Stimulated activated CD4-positive, alpha-beta T cell treated with anti-CD3 and anti-CD28 coated beads, Interleukin-4, amount 100 ng/mL, for 4 hours (primary cell): ENCODE data around the gene BCL10.

Experiments used
- DNase-seq, 2 experiments: peaks; one replicate each; pipeline ENCODE4 v3.0.0-alpha.2; 2020

The BCL10 gene

DNA sequence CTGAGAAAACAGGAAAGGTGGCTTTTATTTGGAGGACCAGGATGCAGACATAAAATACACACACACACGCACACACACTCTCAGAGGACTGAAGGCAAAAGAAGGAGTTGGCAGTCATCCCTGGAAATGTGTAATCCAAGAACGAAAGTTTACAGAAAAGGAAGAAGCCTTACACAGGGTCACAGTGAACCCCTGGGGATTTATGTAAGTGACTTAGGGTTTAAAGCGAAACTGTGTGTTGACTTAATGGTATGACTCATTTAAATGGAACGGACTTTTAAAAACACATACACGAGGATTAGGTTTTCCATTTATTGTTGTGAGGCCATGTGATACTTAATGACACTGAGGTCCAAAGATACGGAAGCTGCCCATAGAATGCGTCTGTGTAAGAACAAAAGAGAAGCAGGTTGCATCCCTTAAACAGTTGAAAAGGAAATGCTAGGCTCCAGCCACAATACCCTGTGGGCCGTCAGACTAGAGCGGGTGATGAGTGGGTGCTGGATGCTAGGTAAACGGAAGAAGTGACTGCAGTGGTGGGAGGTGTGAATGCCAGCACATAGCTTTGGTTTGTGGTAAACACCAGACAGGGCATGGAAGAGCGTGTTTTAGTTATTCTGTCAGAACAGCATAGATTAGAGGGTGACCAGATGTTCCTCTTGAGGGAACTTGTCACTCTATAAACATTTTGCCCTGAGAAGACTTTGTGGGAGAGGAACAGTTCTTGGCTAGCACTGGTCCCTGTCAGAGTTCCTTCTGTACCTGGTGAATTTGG lies 21.6 kb upstream of the BCL10 start:
- DNase-seq = peak; percentile 44 to 81

DNA sequence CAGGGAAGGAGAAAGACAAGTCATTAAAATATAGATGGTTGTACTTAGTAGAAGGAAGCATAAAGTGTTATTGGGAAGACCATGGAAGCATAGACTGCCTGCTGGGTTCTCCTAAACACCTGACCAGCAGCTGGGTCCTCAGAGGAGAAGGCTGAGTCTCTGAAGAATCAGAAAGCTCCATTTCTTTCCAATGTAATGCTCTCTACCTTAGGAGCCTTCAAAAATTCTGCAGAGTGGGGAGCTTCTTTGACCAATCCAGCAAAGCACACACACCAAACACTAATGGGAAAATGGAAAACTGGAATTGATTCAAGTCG lies 21.1 kb upstream of the BCL10 start:
- no peak for DNase-seq

DNA sequence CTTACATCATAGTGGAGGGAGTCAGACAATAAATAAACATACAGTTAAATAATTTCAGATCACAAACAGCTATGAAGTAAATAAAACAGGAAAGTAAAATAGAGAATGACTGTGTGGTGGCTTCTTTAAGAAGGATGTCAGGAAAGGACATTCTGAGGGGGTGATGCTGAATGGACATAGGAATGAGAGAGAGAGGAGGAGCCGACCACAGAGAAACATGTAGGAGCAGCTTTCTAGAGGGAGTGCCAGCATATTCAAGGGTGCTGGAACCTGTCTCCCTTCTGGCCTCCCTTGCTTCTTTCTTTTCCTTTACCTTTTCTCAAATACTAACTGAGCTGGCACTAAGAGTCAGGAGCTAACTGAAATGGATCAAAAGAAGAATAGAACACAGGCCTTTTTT lies 20.5 kb upstream of the BCL10 start:
- DNase-seq = no peak

DNA sequence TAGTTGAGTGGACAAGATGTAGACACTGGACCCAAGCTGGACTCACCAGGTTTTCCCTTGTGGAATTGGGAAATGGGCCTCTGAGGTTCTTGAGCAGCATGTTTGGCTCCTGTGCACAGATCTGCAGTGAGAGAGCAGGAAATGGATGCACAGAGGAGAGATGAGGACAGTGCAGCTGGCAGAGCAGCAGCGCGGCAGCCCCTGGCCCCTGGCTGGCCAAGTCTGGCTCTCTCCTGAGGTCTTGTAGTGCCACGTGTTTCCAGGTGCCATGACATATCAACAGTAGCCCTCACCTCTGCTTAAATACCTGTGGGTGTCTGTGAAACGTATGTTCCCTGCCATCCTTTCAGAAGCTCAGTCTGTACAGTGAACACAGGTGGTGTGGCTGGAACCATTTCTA lies 19.2 kb upstream of the BCL10 start:
- no peak for DNase-seq

DNA sequence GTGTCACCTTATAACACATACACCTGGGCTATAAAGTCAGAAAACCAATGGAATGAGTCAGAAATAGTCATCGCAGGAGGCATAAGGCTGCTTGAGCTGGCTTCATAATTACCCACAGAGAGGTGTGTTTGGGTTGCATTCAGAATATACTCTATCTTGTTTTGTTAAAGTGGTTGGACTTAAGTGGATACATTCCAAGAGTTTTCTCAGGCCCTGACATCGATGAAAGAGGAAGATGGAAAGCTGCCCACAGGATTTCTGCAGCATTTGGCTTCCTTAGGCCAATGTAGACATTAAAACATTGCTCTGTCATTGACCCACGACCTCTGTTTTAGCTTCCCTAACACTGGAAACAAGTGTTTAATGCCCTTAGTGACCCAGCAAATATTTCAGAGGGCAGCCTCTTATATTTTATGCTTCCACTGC lies 18.6 kb upstream of the BCL10 start:
- DNase-seq = no peak

DNA sequence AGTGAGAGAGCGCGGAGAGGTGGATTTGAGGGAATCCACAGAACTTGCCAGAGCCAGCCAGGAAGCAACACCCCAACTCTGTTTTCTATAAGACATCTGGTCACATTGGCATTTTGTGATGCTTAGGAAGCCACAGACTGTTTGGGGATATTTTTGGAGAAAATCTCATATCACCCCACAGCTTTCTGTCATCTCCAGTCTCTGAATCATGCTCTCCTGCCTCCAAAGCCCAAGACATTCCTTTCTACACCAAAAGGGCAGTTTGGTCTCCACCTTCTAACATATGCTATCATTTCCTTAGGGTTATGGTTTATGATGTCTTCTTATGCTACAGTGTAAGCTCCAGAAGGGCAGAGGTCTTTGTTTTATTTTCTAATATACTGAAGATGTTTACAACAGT lies 14.4 kb upstream of the BCL10 start:
- no peak for DNase-seq

DNA sequence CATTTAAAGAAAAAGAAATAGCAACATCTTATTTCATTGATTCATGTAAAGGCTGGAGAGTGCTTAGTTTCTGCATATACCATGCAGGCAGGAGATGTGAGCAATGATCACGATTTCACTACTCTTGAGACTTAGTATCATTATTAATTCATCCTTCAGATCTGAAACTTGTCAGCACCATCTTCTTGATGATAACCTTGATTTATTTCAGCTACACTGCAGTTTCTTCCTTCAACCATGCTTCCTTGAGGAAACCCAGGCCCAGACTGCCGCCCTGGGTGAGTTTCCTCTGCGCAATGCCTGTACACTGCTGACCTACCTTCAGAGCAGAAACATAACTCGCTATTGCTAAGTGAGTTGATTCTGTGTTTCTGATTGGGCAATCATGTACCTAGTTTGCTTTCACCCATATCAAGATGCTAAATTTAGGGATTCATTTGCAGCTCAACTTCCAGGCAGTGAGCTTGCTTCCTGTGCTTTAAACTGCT lies 13.5 kb upstream of the BCL10 start:
- DNase-seq = no peak

DNA sequence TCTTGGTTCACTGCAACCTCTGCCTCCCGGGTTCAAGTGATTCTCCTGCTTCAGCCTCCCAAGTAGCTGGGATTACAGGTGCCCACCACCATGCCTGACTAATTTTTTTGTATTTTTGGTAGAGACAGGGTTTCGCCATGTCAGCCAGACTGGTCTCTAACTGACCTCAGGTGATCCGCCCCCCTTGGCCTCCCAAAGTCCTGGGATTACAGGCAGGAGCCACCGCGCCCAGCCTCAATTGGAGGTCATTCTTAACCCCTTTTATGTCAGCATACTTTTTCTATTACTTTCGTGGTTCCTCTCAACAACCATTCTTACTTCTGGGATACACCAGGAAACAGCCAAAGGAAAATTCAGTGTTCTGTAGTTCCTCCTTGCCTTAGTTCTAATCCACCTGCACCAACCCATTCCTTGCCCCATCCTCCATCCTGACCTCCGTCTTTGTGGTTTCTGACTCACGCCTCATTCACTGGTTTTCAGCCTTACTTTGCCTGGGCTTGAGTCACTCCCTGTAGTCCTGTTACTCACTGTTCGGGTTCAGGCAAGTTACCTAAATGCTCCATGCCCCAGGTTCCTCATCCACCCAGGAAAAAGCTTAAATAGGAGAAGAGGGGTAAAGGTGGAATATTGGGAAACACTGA lies 12.9 kb upstream of the BCL10 start:
- no peak for DNase-seq

DNA sequence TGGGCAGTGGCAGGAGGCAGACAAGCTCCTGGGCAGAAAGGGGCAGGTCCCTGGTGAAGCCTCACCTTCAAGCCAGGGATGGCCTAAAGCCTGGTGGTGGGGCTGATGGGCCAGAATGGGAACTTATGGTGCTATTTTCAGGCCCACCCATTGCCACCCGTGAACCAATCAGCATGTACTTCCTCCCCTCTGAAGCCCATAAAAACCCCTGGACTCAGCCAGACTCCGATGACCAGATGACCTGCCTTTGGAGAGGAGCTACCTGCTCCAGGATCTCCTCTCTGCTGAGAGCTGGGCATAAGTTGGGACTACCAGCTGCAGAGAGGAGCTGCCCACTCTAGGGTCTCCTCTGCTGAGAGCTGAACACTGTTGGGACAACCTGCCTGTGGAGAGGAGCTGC lies 7.8 kb upstream of the BCL10 start:
- no peak for DNase-seq

DNA sequence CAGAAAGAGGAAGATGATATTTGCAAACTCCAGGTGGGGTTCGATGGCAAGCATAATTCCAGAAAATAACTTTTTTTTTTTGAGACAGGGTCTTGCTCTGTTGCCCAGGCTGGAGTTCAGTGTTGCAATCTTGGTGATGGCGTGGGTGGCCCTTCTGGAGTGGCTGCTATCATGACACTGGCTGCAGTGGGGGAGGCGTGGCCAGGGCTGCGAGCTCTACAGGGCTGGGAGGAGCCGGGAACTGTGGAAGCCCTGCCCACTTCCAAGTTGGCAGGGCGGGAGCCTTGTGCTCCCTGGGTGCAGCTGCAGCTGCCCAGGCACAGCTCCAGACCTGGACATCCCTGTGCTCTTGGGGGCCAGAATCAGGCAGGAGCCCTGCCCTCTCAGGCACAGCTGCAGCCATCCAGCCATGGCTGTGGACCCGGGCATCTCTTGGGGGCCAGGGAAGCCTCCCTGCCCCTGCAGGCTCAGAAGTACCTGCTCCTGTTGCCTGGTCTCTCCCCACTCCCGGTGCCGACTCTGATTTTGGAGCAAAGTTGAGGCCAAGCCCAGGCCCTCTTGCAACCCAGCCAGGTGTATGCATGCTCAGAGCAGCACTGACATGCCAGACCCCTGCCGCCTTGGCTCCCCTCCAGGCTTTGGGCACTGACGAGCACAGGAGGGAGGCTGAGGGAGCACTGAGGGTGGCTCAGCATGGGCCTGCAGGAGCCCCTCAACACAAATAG lies 7.2 kb upstream of the BCL10 start:
- DNase-seq = no peak

DNA sequence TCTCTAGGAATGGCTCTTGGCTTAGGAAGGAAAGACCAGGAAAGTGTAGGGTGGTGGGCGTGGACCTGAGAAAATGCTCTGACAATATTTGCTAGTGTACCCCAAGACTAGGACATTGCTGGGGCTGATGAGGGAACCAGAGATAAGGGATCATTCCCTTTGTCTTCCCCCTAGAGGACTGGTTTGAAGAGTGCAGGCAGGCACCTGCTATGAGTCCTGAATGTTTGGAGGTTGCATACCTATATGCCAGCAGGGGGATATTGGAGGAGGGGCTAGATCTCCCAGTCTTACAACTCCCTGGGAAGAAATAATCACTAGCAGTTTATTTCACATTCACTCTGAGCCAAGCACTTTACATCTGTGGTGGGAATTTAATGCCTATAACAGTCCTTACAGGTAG lies 6.0 kb upstream of the BCL10 start:
- DNase-seq = no peak

DNA sequence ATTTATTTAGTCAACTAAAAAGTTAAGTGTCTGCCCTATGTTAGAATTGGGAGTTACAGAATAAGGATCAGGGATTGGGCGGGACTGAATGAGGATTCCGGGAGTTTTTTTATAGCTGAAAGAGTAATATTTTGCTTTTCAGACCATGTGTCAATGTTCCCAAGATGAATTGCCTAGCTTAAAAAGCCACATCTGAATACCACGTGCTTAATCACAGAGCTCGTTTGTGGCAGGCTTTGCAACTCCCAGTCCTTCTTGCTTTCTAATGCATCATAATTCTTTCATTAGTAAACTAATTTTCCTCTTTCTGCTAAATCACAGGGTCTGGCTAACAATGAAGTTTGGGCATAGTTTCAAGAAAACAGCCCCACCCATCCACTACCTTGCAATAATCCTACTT lies 4.2 kb upstream of the BCL10 start:
- DNase-seq = no peak

DNA sequence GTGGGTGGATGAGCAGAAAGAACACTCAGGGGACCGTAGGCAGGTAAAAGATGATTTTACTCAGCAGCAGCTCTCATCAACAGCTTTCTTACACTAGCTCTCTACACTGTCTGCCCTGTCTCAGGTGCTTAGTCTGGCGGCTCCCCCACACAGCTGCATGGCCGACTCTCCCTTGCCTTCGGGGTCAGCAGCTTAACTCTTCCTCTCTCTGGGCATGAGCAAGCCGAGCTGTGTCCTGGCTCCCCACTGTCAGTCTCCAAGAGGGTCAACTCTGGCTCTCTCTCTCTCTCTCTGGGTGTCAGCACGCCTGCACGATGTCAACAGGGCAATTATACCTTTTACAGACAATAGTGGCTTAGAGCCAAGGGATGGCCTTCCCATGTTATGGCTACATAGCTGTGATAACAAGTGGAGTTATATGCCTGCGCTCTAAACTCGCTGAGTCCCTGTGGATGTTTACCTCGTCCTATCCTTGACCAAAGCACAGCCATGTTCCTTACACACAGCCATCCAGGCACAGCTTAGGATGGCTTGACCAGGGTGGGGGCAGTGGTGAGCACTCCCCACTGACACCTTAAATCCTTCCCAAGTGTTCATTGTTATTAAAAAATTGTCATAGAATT lies 3.1 kb upstream of the BCL10 start:
- DNase-seq = no peak

DNA sequence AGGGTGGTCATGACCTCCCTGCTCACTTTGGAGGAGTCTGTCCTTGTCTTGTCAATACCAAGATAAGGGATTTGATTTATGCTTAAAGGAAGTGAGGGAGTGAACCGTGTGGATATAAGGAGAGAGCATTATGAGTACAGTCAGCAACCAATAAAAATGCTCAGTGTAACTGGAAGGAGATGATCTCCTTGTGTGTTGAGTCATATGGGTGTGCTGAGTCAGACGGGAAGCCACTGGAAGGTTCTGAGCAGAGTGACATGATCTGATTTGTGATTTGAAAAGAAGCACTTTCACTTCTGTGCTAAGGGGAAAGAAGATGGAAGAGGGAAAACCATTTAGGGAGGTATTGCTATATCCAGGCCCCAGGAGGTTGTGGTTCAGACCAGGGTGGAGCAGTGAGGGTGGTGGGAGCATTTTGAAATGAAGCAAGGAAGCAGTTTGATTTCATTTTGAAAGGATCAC lies 2.5 kb upstream of the BCL10 start:
- peak; percentile 25 to 69 for DNase-seq

DNA sequence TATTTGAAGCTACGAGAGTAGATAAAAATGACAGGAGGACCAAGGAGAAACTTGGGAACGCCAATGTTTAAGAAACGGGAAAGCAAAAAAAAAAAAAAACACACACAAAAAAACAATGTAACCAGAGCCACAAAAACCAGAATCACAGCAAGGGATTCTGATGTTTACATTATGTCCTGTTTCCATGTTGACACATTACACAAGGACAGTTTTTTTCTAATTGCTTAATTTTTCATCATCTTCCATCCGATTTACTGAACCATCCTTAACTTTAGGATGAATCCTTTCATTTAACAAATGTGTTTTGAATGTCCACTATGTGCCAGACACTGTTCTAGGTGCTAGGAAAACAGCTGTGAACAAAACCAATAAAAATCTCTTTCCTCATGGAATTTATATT lies 1.4 kb upstream of the BCL10 start:
- no peak for DNase-seq

DNA sequence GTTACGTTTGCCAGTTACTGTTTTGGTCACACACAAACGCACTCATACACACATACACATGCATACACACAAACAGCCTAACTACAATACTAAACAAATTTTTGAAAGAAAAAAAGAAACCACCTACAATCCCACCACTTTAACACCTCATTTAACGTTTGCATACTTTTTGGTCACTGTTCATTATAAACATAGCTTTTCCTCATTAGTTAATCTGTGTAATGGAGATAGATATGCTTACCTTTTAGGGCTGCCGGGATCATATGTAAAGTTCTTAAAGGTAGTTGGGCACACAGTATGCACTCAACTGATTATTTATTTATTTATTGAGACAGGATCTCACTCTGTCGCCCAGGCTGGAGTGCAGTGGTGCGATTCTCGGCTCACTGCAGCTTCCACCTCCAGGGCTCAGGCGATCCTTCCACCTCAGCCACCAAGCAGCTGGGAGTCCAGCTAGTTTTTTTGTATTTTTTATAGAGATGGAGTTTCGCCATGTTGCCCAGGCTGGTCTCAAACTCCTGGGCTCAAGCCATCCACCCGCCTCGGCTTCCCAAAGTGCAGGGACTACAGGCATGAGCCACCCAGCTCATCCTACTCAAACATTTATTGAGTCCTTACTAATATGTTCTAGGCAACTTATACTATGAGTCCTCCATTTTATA lies 677 bp upstream of the BCL10 start:
- DNase-seq = no peak

DNA sequence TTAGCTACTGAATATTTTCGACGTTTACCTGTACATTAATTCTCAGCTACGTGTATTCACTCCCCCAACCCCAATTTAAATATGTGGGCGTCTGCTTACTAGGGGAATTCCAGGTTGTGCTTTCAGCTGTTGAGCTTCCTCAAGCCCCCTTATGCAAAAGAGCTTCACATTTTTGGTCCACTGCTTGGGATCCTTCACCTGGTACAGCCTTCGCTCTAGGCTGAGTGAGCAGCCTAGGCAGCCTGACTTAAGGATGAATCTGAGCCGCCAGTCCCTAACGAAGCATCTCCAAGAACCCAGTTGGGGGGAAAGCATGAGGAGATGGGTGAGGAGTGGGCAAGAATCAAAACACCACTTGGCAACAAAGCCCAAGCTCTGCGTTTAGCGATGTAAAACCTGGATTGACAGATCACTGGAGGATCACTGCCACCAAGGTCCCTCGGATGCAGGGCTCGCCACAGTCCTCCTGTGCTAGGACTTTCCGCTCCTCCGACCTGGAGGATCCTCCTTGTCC lies 674 bp downstream of the BCL10 start:
- peak in 1 of 2 experiments; percentile 31 for DNase-seq

DNA sequence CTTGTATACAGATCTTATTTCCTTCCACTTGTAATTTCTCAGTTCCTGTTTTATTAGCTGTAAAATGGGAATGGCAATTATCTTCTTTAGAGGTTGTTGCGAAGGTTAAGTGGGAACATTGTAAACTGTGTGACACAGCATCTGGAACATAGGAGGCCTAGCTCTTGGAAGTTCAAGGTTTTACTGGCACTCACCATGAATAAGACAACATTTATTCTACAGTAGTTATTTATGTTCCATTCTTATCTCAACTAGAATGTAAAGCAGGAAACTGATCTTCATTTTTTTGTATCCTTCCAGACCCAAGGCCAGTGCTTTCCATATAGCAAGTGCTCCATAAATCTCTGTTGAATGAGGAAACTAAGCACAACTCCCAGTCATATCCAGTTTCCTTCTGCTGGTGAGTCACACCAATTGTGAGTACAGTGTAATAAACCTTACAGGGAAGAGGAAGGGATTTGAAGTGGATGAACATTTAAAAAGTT lies 1.4 kb downstream of the BCL10 start:
- DNase-seq = no peak

DNA sequence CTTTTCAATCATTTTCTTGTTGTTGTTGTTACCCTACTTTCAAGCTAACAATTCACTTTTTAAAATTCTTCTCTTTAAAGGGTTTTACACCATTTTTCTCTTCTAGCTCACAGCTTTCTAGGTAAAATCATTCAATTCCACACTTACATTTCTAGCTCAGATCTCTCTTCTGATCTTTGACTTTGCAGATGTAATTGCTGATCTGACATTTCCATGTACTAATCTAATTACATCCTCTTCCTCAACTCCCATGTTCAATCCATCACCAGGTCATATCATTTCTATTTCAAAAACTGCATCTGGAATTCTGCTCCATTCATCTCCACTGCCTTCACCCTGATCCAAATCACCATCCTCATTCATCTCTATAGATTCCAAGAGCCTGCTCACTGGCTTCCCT lies 3.0 kb downstream of the BCL10 start:
- no peak for DNase-seq

DNA sequence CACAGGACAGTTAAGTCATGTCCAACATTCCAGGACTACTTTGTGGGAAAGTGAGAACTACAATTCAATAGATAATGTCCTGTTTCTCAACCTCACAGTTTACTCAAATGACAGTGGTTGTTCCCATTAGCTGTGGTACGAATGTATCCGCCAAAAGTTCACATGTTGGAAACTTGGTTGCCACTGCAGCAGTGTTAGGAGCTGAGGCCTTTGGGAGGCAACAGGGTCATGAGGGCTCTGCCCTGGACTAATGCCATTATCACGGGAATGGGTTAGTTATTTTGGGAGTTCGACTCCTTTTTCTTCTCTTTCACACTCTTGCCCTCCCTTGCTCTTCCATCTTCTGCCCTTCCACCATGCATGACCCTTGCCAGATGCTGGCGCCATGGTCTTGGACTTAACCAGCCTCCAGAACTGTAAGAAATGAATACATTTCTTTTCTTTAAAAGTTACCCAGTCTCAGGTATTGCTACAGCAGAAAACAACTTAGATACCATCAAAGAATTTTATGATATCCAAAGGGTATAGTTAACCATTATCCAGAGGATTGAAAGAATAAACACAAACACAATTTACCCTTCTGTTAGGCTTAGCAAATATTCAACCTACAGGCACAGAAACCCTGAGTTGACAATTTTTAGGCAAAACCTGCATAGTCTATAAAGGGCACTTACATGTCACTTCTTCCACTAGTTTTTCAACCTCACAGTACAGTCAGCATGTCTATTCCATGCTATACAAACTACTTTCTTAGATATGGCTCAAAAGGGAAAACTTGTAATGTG lies 7.4 kb downstream of the BCL10 start:
- DNase-seq = no peak

DNA sequence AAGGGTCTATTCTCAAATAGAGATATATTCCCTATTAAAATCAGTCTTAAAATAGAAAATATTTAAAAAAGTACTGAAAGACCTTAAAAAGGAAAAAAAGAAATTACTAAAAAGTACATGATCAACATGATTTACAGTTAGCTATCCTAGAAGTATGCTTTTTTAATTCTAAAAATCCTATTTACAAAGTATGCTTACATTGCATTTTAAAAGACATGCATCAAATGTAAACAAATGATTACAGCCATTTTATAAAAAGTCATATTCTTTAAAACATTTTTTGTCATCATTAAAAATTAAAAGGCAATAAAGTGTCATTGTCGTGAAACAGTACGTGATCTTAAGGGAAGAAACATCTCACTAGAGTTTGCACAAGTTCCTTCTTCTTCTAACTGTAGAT lies 9.1 kb downstream of the BCL10 start:
- DNase-seq = no peak

DNA sequence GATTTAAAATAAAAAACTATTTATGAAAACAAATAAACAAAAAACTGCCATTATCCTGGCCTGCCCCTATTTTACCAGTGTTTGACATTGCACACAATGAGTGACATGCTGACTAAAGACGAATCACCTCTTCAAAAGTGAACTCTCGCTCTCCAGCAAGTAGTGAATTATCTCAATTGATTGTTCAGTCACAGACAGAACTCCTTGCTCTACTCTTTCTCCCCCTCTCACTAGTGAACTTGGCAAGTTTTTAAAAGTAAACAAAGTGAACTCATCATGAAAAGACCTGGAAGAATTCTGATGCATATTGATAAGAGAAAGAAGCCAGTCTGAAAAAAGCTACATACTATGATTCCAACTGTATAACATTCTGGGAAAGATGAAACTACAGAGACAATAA lies 12.3 kb downstream of the BCL10 start:
- DNase-seq = no peak
